22Rv1 (cell line): Measurements from ENCODE around the gene PILRB.

Experiments used
- ZFX ChIP-seq: fragments of 450-650 bp; IDR thresholded peaks from 2 replicates; pipeline ENCODE4 v1.6.1; 2017; ENCODE audit warnings: antibody characterized with exemption, borderline replicate concordance
- TF ChIP-seq, protein P1 (sequence below): fragments of 450-650 bp; IDR thresholded peaks from 2 replicates; pipeline ENCODE4 v1.5.1; 2017; ENCODE audit warnings: mild to moderate bottlenecking

DNA sequence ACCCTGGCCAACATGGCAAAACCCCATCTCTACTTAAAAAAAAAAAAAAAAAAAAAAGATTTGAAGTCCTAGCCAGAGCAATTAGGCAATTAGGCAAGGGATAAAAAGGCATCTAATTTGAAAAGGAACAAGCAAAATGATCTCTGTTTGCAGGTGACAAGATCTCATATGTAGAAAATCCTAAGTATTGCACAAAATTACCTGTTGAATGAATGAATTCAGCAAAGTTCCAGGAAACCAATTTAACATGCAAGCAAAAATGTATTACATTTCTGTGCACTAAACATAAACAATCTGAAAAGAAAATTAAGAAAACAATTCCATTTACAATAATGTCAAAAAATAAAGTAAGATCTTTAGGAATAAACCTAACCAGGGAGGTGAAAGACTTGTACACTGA is 5.2 kb downstream of the PILRB start:
- TF ChIP-seq, protein P1, sequence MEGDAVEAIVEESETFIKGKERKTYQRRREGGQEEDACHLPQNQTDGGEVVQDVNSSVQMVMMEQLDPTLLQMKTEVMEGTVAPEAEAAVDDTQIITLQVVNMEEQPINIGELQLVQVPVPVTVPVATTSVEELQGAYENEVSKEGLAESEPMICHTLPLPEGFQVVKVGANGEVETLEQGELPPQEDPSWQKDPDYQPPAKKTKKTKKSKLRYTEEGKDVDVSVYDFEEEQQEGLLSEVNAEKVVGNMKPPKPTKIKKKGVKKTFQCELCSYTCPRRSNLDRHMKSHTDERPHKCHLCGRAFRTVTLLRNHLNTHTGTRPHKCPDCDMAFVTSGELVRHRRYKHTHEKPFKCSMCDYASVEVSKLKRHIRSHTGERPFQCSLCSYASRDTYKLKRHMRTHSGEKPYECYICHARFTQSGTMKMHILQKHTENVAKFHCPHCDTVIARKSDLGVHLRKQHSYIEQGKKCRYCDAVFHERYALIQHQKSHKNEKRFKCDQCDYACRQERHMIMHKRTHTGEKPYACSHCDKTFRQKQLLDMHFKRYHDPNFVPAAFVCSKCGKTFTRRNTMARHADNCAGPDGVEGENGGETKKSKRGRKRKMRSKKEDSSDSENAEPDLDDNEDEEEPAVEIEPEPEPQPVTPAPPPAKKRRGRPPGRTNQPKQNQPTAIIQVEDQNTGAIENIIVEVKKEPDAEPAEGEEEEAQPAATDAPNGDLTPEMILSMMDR: no peak
- no peak for TF ChIP-seq ZFX
